Measurements from ENCODE around the gene PLK3.
"Not testable (repeated sequence)": the region's sequence is repeated elsewhere in the genome, so short reads cannot be mapped to it uniquely, and the experiment has no call there.

The PLK3 gene

GRCh38 chr1:44829506-44830384, 29.6 kb downstream of the PLK3 start:
- no peak for DNase-seq

GRCh38 chr1:44830900-44831304, 30.7 kb downstream of the PLK3 start:
- no peak for DNase-seq

GRCh38 chr1:44831516-44831915, 31.3 kb downstream of the PLK3 start:
- DNase-seq: peak; percentile 63

GRCh38 chr1:44832056-44832705, 32.0 kb downstream of the PLK3 start:
- peak; percentile 12 for DNase-seq

GRCh38 chr1:44834328-44834727, 34.2 kb downstream of the PLK3 start:
- no peak for DNase-seq

GRCh38 chr1:44835738-44836675, 35.8 kb downstream of the PLK3 start:
- DNase-seq: peak; percentile 71

GRCh38 chr1:44838294-44838693, 38.1 kb downstream of the PLK3 start:
- DNase-seq: not testable (repeated sequence)

GRCh38 chr1:44839576-44839975, 39.4 kb downstream of the PLK3 start:
- no peak for DNase-seq

- no peak for DNase-seq
Measured at GRCh38 chr1:44842486-44842861, 42.3 kb downstream of the PLK3 start.

GRCh38 chr1:44842862-44843655, 42.9 kb downstream of the PLK3 start, which contains the start of gene PTCH2:
Gene PTCH2 (minus strand): TSS chr1:44843253. CDS start chr1:44842932, 321 bp downstream.
- peak; percentile 65 for DNase-seq

- DNase-seq: no peak
Measured at GRCh38 chr1:44846985-44847384, 46.8 kb downstream of the PLK3 start.

- DNase-seq: no peak
Measured at GRCh38 chr1:44847845-44848244, 47.7 kb downstream of the PLK3 start.

- DNase-seq: no peak
Measured at GRCh38 chr1:44848456-44849181, 48.4 kb downstream of the PLK3 start.

- no peak for DNase-seq
Measured at GRCh38 chr1:44849575-44850132, 49.5 kb downstream of the PLK3 start.

- no peak for DNase-seq
Measured at GRCh38 chr1:44851308-44851707, 51.1 kb downstream of the PLK3 start.

- DNase-seq: no peak
Measured at GRCh38 chr1:44853201-44853600, 53.0 kb downstream of the PLK3 start.

- DNase-seq: no peak
Measured at GRCh38 chr1:44854970-44855369, 54.8 kb downstream of the PLK3 start.
